ENCODE measurements around the gene STRA6.

Gene STRA6

DNA sequence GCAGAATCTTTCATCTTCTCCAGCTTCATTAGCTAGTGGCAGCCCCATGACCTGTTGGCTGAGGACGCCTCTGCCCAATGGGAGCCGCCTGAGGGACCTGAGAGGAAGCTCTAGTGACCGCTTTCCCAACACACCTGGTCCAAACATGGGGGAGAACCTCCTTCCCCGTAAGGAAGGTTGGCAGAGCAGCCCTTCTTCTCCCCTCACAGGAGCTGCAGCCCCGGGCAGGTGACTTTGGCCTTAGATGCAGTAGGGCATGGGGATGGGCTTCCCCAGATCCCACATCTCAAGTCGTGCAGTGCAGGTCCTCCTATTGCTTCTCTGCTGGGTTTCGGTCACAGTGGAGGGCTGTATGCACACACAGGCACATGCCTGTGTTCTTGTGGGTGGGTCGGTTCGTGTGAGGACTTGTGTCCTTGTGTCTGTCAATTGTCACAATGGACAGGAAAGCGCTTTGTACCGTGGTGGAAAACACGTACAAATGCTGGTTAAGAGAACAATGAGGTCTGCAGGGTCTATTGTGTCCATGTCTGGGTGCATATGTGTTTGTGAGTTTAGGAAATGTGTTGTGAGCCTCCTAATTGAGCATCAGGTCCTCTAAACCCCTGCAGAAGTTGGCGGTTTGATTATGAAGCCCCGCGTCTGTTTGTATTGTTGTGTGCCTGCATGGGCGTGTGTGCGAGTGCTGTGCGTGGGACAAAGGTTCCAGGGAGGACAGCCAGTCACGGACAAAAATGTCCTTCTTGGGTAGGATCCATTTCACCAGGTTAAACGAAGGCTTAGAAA lies 70.8 kb downstream of the STRA6 start:
- DNase-seq (ENCODE audit: low read depth in 2 of 2): no peak

DNA sequence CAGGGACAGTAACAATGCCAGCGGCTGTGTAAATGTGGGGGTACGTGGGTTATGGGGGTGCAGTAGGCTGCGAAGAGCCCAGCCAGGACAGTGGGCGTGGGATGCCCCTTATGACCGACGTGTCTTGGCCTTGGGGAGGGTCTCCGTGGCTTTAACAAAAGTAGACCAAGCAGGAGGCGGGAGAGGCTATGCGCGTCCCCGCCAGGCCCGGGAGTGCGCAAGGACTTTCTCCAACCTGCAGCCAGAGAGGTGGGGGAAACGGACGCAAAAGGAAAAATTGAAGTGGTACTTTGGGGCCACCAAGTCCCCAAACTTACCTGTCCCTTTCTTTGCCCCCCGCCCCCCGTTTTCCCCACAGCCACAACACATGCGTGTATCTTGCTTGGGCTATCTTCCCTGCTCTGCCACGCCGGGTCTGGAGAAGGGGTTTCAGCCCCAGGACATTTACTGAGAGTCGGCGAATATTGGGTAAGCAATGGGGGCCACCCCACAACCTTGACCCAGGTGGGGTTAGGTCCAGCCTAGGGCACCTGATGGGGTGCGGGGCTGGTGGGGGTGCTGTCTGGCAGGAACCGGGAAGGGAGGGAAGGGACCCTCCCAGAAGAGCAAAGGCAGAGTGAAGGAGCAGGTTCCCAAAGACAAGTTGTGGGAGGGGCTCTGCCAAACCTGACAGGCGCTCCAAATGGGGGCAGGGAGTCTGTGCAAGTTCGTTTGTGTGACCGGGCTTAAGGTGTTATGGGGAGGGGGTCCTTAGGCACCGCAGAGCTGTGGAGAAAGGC lies 71.5 kb downstream of the STRA6 start:
- DNase-seq (ENCODE audit: low read depth in 2 of 2): no peak

DNA sequence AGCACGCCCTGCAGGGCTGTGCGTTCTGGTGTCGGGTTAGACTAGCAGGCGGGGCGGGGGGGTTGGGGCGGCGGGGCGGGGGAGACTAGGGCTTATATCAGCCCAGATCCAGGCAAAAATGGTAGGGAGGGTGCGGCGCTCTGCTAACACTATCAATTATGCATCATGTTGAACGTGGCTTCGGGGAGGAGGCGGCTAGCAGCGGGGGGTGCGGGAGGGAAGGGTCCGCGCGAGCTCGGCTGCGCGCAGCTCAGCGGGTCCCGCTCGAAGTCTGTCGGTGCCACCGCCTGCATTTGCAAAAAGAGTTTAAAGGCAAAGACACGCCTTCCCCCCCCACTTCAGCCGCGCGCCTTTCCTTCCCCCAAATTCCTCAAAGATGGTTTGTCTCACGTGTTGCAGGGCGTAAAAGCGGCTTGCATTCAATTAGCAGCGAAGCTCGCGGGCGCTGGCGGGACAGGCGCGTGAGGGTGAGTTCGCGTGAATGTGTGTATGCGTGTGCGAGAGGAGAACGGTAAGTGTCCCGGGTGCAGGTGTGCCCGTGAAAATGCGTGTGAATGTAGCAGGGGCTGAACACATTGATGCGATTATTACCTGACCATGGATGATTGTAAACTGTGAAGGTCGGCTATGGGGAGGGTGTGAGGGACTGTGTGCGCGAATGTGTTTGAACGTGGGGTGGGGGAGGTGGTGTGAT lies 72.3 kb downstream of the STRA6 start, which contains the start of gene ISLR2:
ISLR2 (plus strand) TSS at position 432 of the 694 bp plus-strand sequence. CDS start 2,169 bp downstream, outside the sequence.
- DNase-seq (ENCODE audit: low read depth in 2 of 2): no peak

DNA sequence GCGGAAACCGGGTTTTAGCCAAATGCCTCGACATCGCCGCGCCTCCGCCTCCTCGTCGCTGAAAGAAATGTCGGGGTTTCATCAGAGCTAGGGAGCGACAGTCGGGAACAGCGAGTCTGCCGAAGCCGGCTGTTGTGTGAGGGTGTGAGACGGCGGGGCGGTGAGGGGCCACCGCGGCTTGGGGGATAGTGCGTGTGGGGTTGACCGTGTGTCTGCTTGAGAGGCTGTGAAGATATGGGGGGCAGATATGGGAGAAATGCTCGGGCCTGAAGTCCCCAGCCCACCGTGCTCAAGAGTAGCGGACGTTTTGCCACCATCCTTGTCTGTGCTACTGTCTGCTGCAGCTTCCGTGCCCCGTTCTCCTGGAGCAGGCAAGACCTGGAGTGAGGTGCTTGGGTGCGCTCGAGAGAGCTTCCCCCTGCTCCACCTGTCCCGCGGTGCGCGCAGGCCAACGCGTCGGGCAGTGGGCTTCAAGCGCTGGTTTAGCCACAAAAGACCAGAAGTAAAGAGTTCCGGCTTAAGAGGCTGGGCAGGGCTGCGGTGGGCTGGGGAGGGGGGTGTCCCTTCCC lies 72.9 kb downstream of the STRA6 start:
- DNase-seq (ENCODE audit: low read depth in 2 of 2): no peak
